ENCODE measurements around the gene PRKAA1.

DNA sequence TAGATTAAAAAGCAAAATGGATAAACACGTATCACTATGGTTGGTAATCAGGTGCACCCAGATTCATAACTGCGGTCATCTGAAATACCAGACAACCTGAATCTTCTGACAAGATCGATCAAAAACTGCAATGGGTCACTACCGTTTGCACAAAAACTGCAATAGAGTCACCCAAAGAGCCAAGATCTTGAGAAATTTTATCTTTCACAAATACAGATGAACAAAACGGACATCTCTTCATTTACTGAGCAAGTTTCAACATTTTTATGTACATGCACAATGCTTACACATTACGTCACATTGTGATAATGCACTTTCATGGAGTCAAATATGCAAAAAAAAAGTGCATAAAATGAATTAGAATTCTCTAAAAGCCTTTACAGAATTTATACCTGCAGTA, 18.6 kb downstream of the PRKAA1 start:
- TF ChIP-seq EZH2 (IDR thresholded peaks at IDR 0.05) (no peak), POLR2AphosphoS5 (IDR thresholded peaks at IDR 0.05; ENCODE audit: borderline replicate concordance, low read depth, low read length) (no peak), FOXP2 (optimal IDR thresholded peaks at IDR 0.05; ENCODE audit: control extremely low read depth, extremely low read length, insufficient read depth) (no peak)
